HCT116 (cell line): ENCODE results near the gene CAMKMT. TPM values are rescaled to one million over a fixed set of nuclear protein-coding genes. Genes with fewer than 3 reads are reported as not detected.

Experiments
- ATAC-seq: fragments of 200-7000 bp; cut with Tn5 transposase; 2 replicates; pipeline ENCODE4 v1.9.1; 2020; ENCODE audit warnings: mild to moderate bottlenecking, moderate library complexity
- BruUV-seq: library from RNA; stranded (reverse); fragments of 400-500 nt; replicated peaks from 2 replicates; lab custom pipeline; 2021; lab: Mats Ljungman, UMichigan
- CTCF ChIA-PET: fragments of 300-600 bp; sonication (Branson Sonifier 250); formaldehyde crosslinking; loops from one replicate; lab custom pipeline; 2021; ENCODE audit warnings: antibody characterized with exemption; lab: Charles Lee
- POLR2A ChIA-PET: fragments of 300-600, 350-600 bp; sonication (Branson Sonifier 250); formaldehyde crosslinking; loops from one replicate; lab custom pipeline; 2021; ENCODE audit warnings: antibody characterized with exemption; lab: Charles Lee
- RAD21 ChIA-PET, 2 experiments: fragments of 300-600 bp; sonication (Branson Sonifier 250); formaldehyde crosslinking; loops; one replicate each; lab custom pipeline; 2023; ENCODE audit warnings: low total read pairs in 2 of 2; ENCODE audit not compliant: uncharacterized antibody in 2 of 2, unreplicated experiment in 2 of 2, low non-redundant PET in 1 of 2; lab: Charles Lee
- DNase-seq: peaks from one replicate; pipeline ENCODE4 v3.0.0-alpha.2; 2010; ENCODE audit warnings: low read depth, low spot score
- H2AFZ ChIP-seq: fragments of 200-600 bp; shearing (Covaris generic), sonication (generic); 2 replicates; pipeline ENCODE4 v1.6.1; 2017; ENCODE audit warnings: low read depth, mixed run types, mixed read lengths, antibody characterized with exemption, low read length; ENCODE audit not compliant: poor library complexity, severe bottlenecking
- H3K27ac ChIP-seq: 2 replicates; pipeline ENCODE4 v1.5.1; 2012; ENCODE audit warnings: low read depth, low read length
- H3K27me3 ChIP-seq: fragments of 200-600 bp; sonication (generic); 2 replicates; pipeline ENCODE4 v1.6.1; 2016; ENCODE audit warnings: mixed run types, low read length, mixed read lengths; ENCODE audit not compliant: insufficient read depth
- H3K36me3 ChIP-seq, 2 experiments: fragments of 200-500 bp in 1 of 2; fragments of 200-600 bp in 1 of 2; sonication (Bioruptor generic) in 1 of 2; sonication (generic) in 1 of 2; 2 replicates each; pipeline versions ENCODE4 v1.5.1 to v1.6.1; 2014 to 2016; ENCODE audit warnings: low read length in 2 of 2, inconsistent platforms in 1 of 2, mixed read lengths in 1 of 2, mixed run types in 1 of 2; ENCODE audit not compliant: insufficient read depth in 2 of 2, control insufficient read depth in 1 of 2
- H3K4me1 ChIP-seq, 2 experiments: fragments of 200-600 bp in 1 of 2; sonication (generic) in 1 of 2; 2 replicates each; pipeline versions ENCODE4 v1.5.1 to v1.6.1; 2012 to 2017; ENCODE audit warnings: low read length in 2 of 2, inconsistent platforms in 1 of 2, mild to moderate bottlenecking in 1 of 2, mixed read lengths in 1 of 2, mixed run types in 1 of 2, moderate library complexity in 1 of 2; ENCODE audit not compliant: insufficient read depth in 2 of 2, control insufficient read depth in 1 of 2
- H3K4me2 ChIP-seq: fragments of 200-600 bp; sonication (generic); 2 replicates; pipeline ENCODE4 v1.6.1; 2017; ENCODE audit warnings: mixed run types, low read length, mixed read lengths
- H3K4me3 ChIP-seq, 2 experiments: fragments of 200-600 bp in 1 of 2; sonication (generic) in 1 of 2; replicated peaks in 1 of 2; 2 replicates each; pipeline ENCODE4 v1.5.1; 2011 to 2016; ENCODE audit warnings: low read length in 2 of 2, control low read depth in 1 of 2, low read depth in 1 of 2, mild to moderate bottlenecking in 1 of 2, mixed read lengths in 1 of 2, mixed run types in 1 of 2
- H3K79me2 ChIP-seq: fragments of 200-600 bp; sonication (generic); 2 replicates; pipeline ENCODE4 v1.6.1; 2017; ENCODE audit warnings: mild to moderate bottlenecking, mixed run types, low read length, moderate library complexity, mixed read lengths; ENCODE audit not compliant: insufficient read depth
- H3K9ac ChIP-seq: fragments of 200-600 bp; sonication (generic); 2 replicates; pipeline ENCODE4 v1.6.1; 2016; ENCODE audit warnings: low read length, mixed read lengths
- H3K9me2 ChIP-seq: fragments of 200-600 bp; sonication (generic), shearing (Covaris generic); 2 replicates; pipeline ENCODE4 v1.6.1; 2017; ENCODE audit warnings: mixed run types, mild to moderate bottlenecking, moderate library complexity; ENCODE audit not compliant: insufficient read depth
- H3K9me3 ChIP-seq, 2 experiments: fragments of 200-500 bp in 1 of 2; fragments of 200-600 bp in 1 of 2; sonication (Bioruptor generic) in 1 of 2; sonication (generic) in 1 of 2; 2 replicates each; pipeline ENCODE4 v1.6.1; 2014 to 2017; ENCODE audit warnings: low read length in 2 of 2, mixed read lengths in 2 of 2, inconsistent platforms in 1 of 2, low read depth in 1 of 2, mild to moderate bottlenecking in 1 of 2, mixed run types in 1 of 2, moderate library complexity in 1 of 2; ENCODE audit not compliant: control insufficient read depth in 1 of 2, insufficient read depth in 1 of 2
- H4K20me1 ChIP-seq: fragments of 200-600 bp; sonication (generic), shearing (Covaris generic); 2 replicates; pipeline ENCODE4 v1.6.1; 2017; ENCODE audit warnings: mixed run types, mild to moderate bottlenecking, moderate library complexity; ENCODE audit not compliant: insufficient read depth
- CBX3 ChIP-seq: IDR thresholded peaks from 2 replicates; pipeline ENCODE4 v1.6.1; 2012; ENCODE audit warnings: low read depth
- ELF1 ChIP-seq: IDR thresholded peaks from 2 replicates; pipeline ENCODE4 v1.6.1; 2012; ENCODE audit warnings: low read depth, borderline replicate concordance
- EZH2 ChIP-seq: fragments of 200-600 bp; sonication (generic); IDR thresholded peaks from 2 replicates; pipeline ENCODE4 v1.6.1; 2017; ENCODE audit warnings: antibody characterized with exemption, mixed run types
- EZH2phosphoT487 ChIP-seq: fragments of 200-600 bp; IDR thresholded peaks from 2 replicates; pipeline ENCODE4 v1.6.1; 2018; ENCODE audit warnings: antibody characterized with exemption, borderline replicate concordance
- FOSL1 ChIP-seq: IDR thresholded peaks from 2 replicates; pipeline ENCODE4 v1.6.1; 2012; ENCODE audit warnings: low read depth
- POLR2A ChIP-seq: IDR thresholded peaks from 2 replicates; pipeline ENCODE4 v1.7.0; 2011; ENCODE audit warnings: borderline replicate concordance; ENCODE audit not compliant: insufficient read depth, insufficient read length; ENCODE audit errors: extremely low read depth
- POLR2AphosphoS5 ChIP-seq: IDR thresholded peaks from 2 replicates; pipeline ENCODE4 v1.6.1; 2011; ENCODE audit warnings: mild to moderate bottlenecking, low read depth, low read length, moderate library complexity
- SP1 ChIP-seq: IDR thresholded peaks from 2 replicates; pipeline ENCODE4 v1.6.1; 2012; ENCODE audit warnings: low read depth
- YY1 ChIP-seq: IDR thresholded peaks from 2 replicates; pipeline ENCODE4 v1.6.1; 2011; ENCODE audit warnings: low read length, low read depth, moderate library complexity, mild to moderate bottlenecking; ENCODE audit not compliant: insufficient replicate concordance; ENCODE audit errors: extremely low read depth
- ZBTB33 ChIP-seq: IDR thresholded peaks from 2 replicates; pipeline ENCODE4 v1.6.1; 2011; ENCODE audit warnings: mild to moderate bottlenecking, low read length, moderate library complexity; ENCODE audit not compliant: insufficient replicate concordance; ENCODE audit errors: extremely low read depth
- ZFX ChIP-seq: fragments of 450-650 bp; IDR thresholded peaks from 2 replicates; pipeline ENCODE4 v1.6.1; 2017
- ZNF274 ChIP-seq: fragments of 200-500 bp; sonication (Bioruptor generic); IDR thresholded peaks from 2 replicates; pipeline ENCODE4 v1.6.1; 2014; ENCODE audit warnings: mild to moderate bottlenecking, low read depth, low read length, inconsistent platforms
- intact Hi-C: fragments of 100-400 bp; cut with micrococcal nuclease; formaldehyde crosslinking; loops from 2 replicates; pipeline ENCODE4 v1.10.0; 2022
- total RNA-seq: library from RNA; stranded (reverse); gene quantifications from one replicate; pipeline ENCODE4 v1.2.1, GENCODE V29; 2021; ENCODE audit not compliant: unreplicated experiment

Gene CAMKMT
- total RNA-seq, 1 experiment from 2014 or later, result 10.6 TPM

- POLR2A ChIA-PET, result no interaction called here
These were observed 320.7 kb downstream of the CAMKMT start for GRCh38 chr2:44682459-44682858.

GRCh38 chr2:44684559-44684958 lies 322.8 kb downstream of the CAMKMT start:
- BruUV-seq, result no TSS peak
- Histone ChIP-seq H3K79me2 (no peaks in the 10 kb centered on the region), H3K36me3 (no peaks in the 10 kb centered on the region), H3K27me3 (no peaks in the 10 kb centered on the region), H3K4me1 (0 out of 4 replicates have a peak, but pooled peaks cover 0 to 4% of the 10 kb centered on the region in 2 experiments), H3K4me3 (no peak overlapping the region), H3K9ac (no peak overlapping the region), H3K4me2 (no peak overlapping the region), H4K20me1 (no peaks in the 10 kb centered on the region), H3K27ac (no peak overlapping the region), H3K9me3 (no peaks in the 10 kb centered on the region), H3K9me2 (no peaks in the 10 kb centered on the region), H2AFZ (no peak overlapping the region)
- TF ChIP-seq EZH2phosphoT487 (no peak), ZFX (no peak), POLR2A (no peak), YY1 (no peak), CBX3 (no peak), ZBTB33 (no peak), ZNF274 (no peak), FOSL1 (no peak), SP1 (no peak), POLR2AphosphoS5 (no peak), ELF1 (no peak), EZH2 (no peak)
- DNase-seq (no peak), ATAC-seq (no peak)
- RAD21 ChIA-PET, result no interaction called here
- POLR2A ChIA-PET, result no interaction called here
- intact Hi-C loops, result no loop called here
- CTCF ChIA-PET, result no interaction called here

More at GRCh38 chr2:44682459-44682858, 320.7 kb downstream of the CAMKMT start:
- intact Hi-C loops, result no loop called here
- ATAC-seq, result no peak
- Histone ChIP-seq H3K4me1 (0 out of 4 replicates have a peak, but pooled peaks cover 0 to 4% of the 10 kb centered on the region in 2 experiments), H3K36me3 (no peaks in the 10 kb centered on the region), H3K9me3 (no peaks in the 10 kb centered on the region), H3K27ac (no peak overlapping the region), H4K20me1 (no peaks in the 10 kb centered on the region), H3K79me2 (no peaks in the 10 kb centered on the region), H2AFZ (no peak overlapping the region), H3K9me2 (no peaks in the 10 kb centered on the region), H3K4me2 (no peak overlapping the region)
- ChIA-PET CTCF (no interaction called here), RAD21 (no interaction called here)
- DNase-seq, result no peak
- BruUV-seq, result no TSS peak
- no peak for TF ChIP-seq FOSL1
- no peak for TF ChIP-seq ZBTB33
- TF ChIP-seq, all 23 proteins: peak for 0
- H3K27me3 ChIP-seq, result no peaks in the 10 kb centered on the region
- H3K4me3 ChIP-seq, result no peak overlapping the region
- no peak overlapping the region for H3K9ac ChIP-seq
